HEK293 (cell line): ENCODE measurements around the gene TRAPPC4.

Source experiments
- CTCF ChIA-PET: fragments of 350-600 bp; formaldehyde crosslinking; extraction: SDS; loops from one replicate; lab custom pipeline; 2021; ENCODE audit warnings: antibody characterized with exemption; lab: Yijun Ruan, JAX
- POLR2A ChIA-PET: fragments of 300-600 bp; formaldehyde crosslinking; extraction: SDS; loops from one replicate; lab custom pipeline; 2020; ENCODE audit warnings: antibody characterized with exemption, inconsistent platforms; lab: Yijun Ruan, JAX
- H3K27ac ChIP-seq: fragments of 200-500 bp; sonication (Bioruptor generic); 2 replicates; pipeline ENCODE4 v1.5.1; 2014; ENCODE audit warnings: low read depth, low read length, control low read depth, inconsistent platforms; ENCODE audit errors: extremely low read depth
- H3K36me3 ChIP-seq, 2 experiments: fragments of 200-500 bp in 1 of 2; sonication (Bioruptor generic) in 1 of 2; 1 replicate in 1 of 2; 2 replicates in 1 of 2; pipeline ENCODE4 v1.5.1; 2014 to 2017; ENCODE audit warnings: inconsistent platforms in 2 of 2, low read length in 2 of 2; ENCODE audit not compliant: control insufficient read depth in 2 of 2, insufficient read depth in 1 of 2
- H3K4me1 ChIP-seq: fragments of 200-500 bp; sonication (Bioruptor generic); 2 replicates; pipeline ENCODE4 v1.5.1; 2014; ENCODE audit warnings: mild to moderate bottlenecking, low read length, inconsistent platforms; ENCODE audit not compliant: control insufficient read depth, insufficient read depth
- H3K4me3 ChIP-seq: 2 replicates; pipeline ENCODE4 v1.5.1; 2011; ENCODE audit warnings: low read depth, mild to moderate bottlenecking, control low read depth, low read length, moderate library complexity
- H3K9me3 ChIP-seq: fragments of 200-500 bp; sonication (Bioruptor generic); 2 replicates; pipeline ENCODE4 v1.5.1; 2014; ENCODE audit warnings: low read depth, low read length, inconsistent platforms; ENCODE audit not compliant: control insufficient read depth, insufficient read depth
- AEBP2 ChIP-seq: fragments of 450-650 bp; formaldehyde crosslinking; IDR thresholded peaks from 2 replicates; pipeline ENCODE4 v1.5.1; 2016; ENCODE audit warnings: missing biosample characterization, missing genetic modification characterization, borderline replicate concordance
- GLIS1 ChIP-seq: fragments of 450-650 bp; formaldehyde crosslinking; IDR thresholded peaks from 2 replicates; pipeline ENCODE4 v1.5.1; 2016; ENCODE audit warnings: missing biosample characterization, missing genetic modification characterization
- HOXA7 ChIP-seq: sonication (generic); formaldehyde crosslinking; IDR thresholded peaks from 2 replicates; pipeline ENCODE4 v1.8.1; 2022; ENCODE audit warnings: missing genetic modification reagents, borderline replicate concordance
- KLF7 ChIP-seq: fragments of 450-650 bp; formaldehyde crosslinking; IDR thresholded peaks from 2 replicates; pipeline ENCODE4 v1.5.1; 2016; ENCODE audit warnings: missing biosample characterization, missing genetic modification characterization, borderline replicate concordance
- OSR2 ChIP-seq: fragments of 450-650 bp; formaldehyde crosslinking; IDR thresholded peaks from 2 replicates; pipeline ENCODE4 v1.5.1; 2016; ENCODE audit warnings: missing biosample characterization, missing genetic modification characterization
- SCRT1 ChIP-seq: fragments of 450-650 bp; formaldehyde crosslinking; IDR thresholded peaks from 2 replicates; pipeline ENCODE4 v1.5.1; 2016; ENCODE audit warnings: missing biosample characterization, missing genetic modification characterization, borderline replicate concordance
- ZBTB11 ChIP-seq: fragments of 450-650 bp; formaldehyde crosslinking; conservative IDR thresholded peaks from 2 replicates; pipeline ENCODE4 v1.5.1; 2016; ENCODE audit warnings: low read depth, missing biosample characterization, missing genetic modification characterization
- ZBTB20 ChIP-seq: fragments of 450-650 bp; formaldehyde crosslinking; IDR thresholded peaks from 2 replicates; pipeline ENCODE4 v1.5.1; 2016; ENCODE audit warnings: missing biosample characterization, missing genetic modification characterization
- ZBTB48 ChIP-seq: fragments of 450-650 bp; formaldehyde crosslinking; IDR thresholded peaks from 2 replicates; pipeline ENCODE4 v1.5.1; 2016; ENCODE audit warnings: missing biosample characterization, missing genetic modification characterization
- ZBTB6 ChIP-seq: fragments of 450-650 bp; formaldehyde crosslinking; IDR thresholded peaks from 2 replicates; pipeline ENCODE4 v1.5.1; 2017; ENCODE audit warnings: missing biosample characterization, missing genetic modification characterization
- ZIC2 ChIP-seq: fragments of 450-650 bp; formaldehyde crosslinking; IDR thresholded peaks from 2 replicates; pipeline ENCODE4 v1.5.1; 2016; ENCODE audit warnings: missing biosample characterization, missing genetic modification characterization
- ZNF114 ChIP-seq: fragments of 450-650 bp; formaldehyde crosslinking; IDR thresholded peaks from 2 replicates; pipeline ENCODE4 v1.5.0; 2017; ENCODE audit warnings: missing biosample characterization, missing genetic modification characterization
- ZNF146 ChIP-seq: fragments of 450-650 bp; formaldehyde crosslinking; IDR thresholded peaks from 2 replicates; pipeline ENCODE4 v1.5.1; 2016; ENCODE audit warnings: missing biosample characterization, missing genetic modification characterization
- ZNF18 ChIP-seq: fragments of 450-650 bp; formaldehyde crosslinking; IDR thresholded peaks from 2 replicates; pipeline ENCODE4 v1.5.1; 2016; ENCODE audit warnings: missing biosample characterization, missing genetic modification characterization
- ZNF280C ChIP-seq: fragments of 450-650 bp; formaldehyde crosslinking; IDR thresholded peaks from 2 replicates; pipeline ENCODE4 v1.5.1; 2016; ENCODE audit warnings: missing biosample characterization, missing genetic modification characterization
- ZNF280D ChIP-seq: fragments of 450-650 bp; formaldehyde crosslinking; IDR thresholded peaks from 2 replicates; pipeline ENCODE4 v1.5.1; 2016; ENCODE audit warnings: missing biosample characterization, missing genetic modification characterization
- ZNF292 ChIP-seq: fragments of 450-650 bp; formaldehyde crosslinking; IDR thresholded peaks from 2 replicates; pipeline ENCODE4 v1.5.1; 2016; ENCODE audit warnings: low read depth, missing biosample characterization, missing genetic modification characterization, borderline replicate concordance
- ZNF394 ChIP-seq: fragments of 450-650 bp; formaldehyde crosslinking; IDR thresholded peaks from 2 replicates; pipeline ENCODE4 v1.5.1; 2016; ENCODE audit warnings: missing biosample characterization, missing genetic modification characterization, mild to moderate bottlenecking, moderate library complexity, borderline replicate concordance
- ZNF433 ChIP-seq: fragments of 450-650 bp; formaldehyde crosslinking; IDR thresholded peaks from 2 replicates; pipeline ENCODE4 v1.5.1; 2016; ENCODE audit warnings: missing biosample characterization, missing genetic modification characterization, low read depth
- ZNF549 ChIP-seq: fragments of 450-650 bp; IDR thresholded peaks from 2 replicates; pipeline ENCODE4 v1.5.1; 2018; ENCODE audit warnings: missing biosample characterization, missing genetic modification characterization, mild to moderate bottlenecking, inconsistent platforms, moderate library complexity
- ZNF777 ChIP-seq: fragments of 450-650 bp; formaldehyde crosslinking; IDR thresholded peaks from 2 replicates; pipeline ENCODE4 v1.5.1; 2017; ENCODE audit warnings: missing biosample characterization, missing genetic modification characterization, borderline replicate concordance

The TRAPPC4 gene

GRCh38 chr11:119030329-119031047 lies 11.9 kb downstream of the TRAPPC4 start, which contains the start of gene SLC37A4 (continued):
- TF ChIP-seq ZBTB11 (no peak; the same call in 1 of the 2 replicates), ZNF18 (tag by site-specific recombination) (no peak), ZNF280C (tag by site-specific recombination) (no peak), SCRT1 (tag by site-specific recombination) (no peak), ZNF777 (tag by site-specific recombination) (no peak; the same call in 1 of the 2 replicates)
- TF ChIP-seq, all 188 proteins: peak for 40

- TF ChIP-seq AEBP2: no peak
- no peak for TF ChIP-seq ZNF114 (tag by site-specific recombination)
- TF ChIP-seq ZBTB48 (tag by site-specific recombination): no peak
- TF ChIP-seq GLIS1 (tag by site-specific recombination): no peak
- TF ChIP-seq ZNF280D (tag by site-specific recombination): no peak
- TF ChIP-seq ZNF394: no peak
- no peak for TF ChIP-seq ZNF549 (tag by site-specific recombination)
- TF ChIP-seq ZIC2 (tag by site-specific recombination): no peak
- no peak for TF ChIP-seq SCRT1 (tag by site-specific recombination)
- no peak for TF ChIP-seq ZNF292 (tag by site-specific recombination)
- TF ChIP-seq ZNF777 (tag by site-specific recombination): no peak
- no peak for TF ChIP-seq ZNF433
- no peak for TF ChIP-seq HOXA7 (CRISPR knock-in tag)
- no peak for TF ChIP-seq ZBTB6
- no peak for TF ChIP-seq KLF7 (tag by site-specific recombination)
- TF ChIP-seq ZBTB20 (tag by site-specific recombination): no peak
- no peak for TF ChIP-seq OSR2
- no peak for TF ChIP-seq ZNF146
- Histone ChIP-seq H3K27ac (no peak overlapping the region), H3K4me1 (no peaks in the 10 kb centered on the region), H3K36me3 (peaks cover 0 to 23% of the 10 kb centered on the region in 2 experiments; a peak in 1 of 3 replicates), H3K9me3 (no peaks in the 10 kb centered on the region), H3K4me3 (no peak overlapping the region)
- CTCF ChIA-PET: interaction anchor here (0.6 to 2.1 kb wide), 7 partner anchors 10 to 178 kb away, joined by 3 to 8 read pairs (median 4); partner anchors contain the start of genes UPK2 and VPS11
- POLR2A ChIA-PET: interaction anchor here (1.3 to 2.4 kb wide), 2 partner anchors 13 to 24 kb away, joined by 4 to 10 read pairs; partner anchors contain the start of genes RPS25 and TRAPPC4
Observed at GRCh38 chr11:119031912-119032280, 13.3 kb downstream of the TRAPPC4 start.
